Measurements from ENCODE around the gene RAD18.

RAD18 gene, protein sequence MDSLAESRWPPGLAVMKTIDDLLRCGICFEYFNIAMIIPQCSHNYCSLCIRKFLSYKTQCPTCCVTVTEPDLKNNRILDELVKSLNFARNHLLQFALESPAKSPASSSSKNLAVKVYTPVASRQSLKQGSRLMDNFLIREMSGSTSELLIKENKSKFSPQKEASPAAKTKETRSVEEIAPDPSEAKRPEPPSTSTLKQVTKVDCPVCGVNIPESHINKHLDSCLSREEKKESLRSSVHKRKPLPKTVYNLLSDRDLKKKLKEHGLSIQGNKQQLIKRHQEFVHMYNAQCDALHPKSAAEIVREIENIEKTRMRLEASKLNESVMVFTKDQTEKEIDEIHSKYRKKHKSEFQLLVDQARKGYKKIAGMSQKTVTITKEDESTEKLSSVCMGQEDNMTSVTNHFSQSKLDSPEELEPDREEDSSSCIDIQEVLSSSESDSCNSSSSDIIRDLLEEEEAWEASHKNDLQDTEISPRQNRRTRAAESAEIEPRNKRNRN

DNA sequence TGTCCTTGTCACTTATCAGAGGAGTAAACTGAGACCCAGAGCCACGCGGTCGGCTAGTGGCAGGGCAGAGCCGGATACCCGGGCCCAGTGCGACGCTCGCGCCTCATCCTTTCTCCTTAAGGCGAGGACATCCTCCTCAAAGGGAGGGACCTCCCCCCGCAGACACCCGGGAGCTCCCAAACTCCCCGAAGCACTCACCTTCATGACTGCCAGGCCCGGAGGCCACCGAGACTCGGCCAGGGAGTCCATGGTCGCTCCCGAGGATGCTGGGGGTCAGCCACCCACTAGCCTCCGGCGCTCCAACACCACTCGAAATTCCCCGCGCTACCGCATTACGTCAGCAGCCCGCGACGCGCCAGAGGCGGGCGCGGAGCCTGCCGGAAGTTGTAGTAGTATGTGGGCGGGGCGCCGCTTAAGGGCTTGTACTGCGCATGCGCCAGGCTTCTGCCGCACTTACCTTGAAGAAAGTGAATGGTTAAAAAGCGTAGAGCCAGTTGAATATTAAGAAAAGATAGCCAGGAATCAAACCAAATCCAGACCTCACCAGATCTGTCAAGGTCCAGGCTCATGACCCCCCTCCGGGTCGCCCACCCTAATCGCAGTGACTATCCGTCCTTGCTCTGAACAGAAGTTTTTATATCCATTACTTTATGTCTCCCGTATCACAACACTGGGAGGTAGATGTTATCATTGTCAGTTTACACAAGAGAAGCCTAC is at the start of gene RAD18:
Gene RAD18 (minus strand): TSS at position 336 of the 717 bp plus-strand sequence. CDS start 87 bp downstream, at position 249.
- peak; percentile 62 for DNase-seq

DNA sequence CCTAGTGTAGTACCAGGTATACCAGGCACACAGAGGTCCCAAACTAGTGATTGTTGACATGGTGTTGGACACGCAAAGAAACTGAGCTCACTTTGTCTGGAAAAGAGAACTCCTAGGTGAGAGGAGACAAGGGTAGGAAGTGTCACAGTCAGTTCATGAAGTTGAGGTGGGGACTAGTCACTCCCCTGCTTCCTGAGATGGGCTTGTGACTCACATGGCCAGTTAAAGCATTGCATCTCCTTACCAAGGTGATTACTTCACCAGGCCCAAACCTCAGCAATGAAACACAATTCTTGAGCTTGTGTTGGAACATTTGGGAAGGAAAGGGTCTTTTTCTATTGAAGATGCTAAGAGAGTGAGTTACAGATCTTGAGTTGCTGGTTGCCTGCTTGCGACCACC is 49.2 kb upstream of the RAD18 start:
- no peak for DNase-seq

DNA sequence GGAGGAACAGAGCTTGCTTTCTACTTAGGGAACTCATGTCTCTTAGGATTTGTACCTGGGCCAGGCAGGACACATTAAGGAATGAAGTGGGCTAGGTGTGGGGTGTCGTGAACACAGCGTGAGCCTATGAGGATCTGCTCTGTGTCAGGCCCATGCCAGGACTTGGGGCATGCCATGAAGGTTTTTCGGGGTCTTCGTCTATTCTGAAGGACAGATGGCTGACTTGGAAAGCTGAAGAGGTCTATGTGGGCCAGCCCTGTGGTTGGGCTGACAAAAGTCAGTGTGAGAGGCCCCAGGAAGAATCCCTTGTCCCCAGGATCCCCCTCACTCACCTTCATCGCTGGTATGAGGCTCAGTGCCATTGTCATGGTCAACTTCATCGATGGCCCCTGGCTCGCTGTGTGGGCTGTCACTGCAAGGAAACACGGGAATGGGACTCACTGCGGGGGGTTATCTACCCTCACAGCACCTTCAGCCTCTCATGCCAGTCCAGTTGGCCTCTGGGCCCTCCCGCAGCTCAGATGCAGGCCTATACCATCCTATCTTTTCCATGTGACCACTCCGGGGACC is 46.8 kb upstream of the RAD18 start:
- no peak for DNase-seq

DNA sequence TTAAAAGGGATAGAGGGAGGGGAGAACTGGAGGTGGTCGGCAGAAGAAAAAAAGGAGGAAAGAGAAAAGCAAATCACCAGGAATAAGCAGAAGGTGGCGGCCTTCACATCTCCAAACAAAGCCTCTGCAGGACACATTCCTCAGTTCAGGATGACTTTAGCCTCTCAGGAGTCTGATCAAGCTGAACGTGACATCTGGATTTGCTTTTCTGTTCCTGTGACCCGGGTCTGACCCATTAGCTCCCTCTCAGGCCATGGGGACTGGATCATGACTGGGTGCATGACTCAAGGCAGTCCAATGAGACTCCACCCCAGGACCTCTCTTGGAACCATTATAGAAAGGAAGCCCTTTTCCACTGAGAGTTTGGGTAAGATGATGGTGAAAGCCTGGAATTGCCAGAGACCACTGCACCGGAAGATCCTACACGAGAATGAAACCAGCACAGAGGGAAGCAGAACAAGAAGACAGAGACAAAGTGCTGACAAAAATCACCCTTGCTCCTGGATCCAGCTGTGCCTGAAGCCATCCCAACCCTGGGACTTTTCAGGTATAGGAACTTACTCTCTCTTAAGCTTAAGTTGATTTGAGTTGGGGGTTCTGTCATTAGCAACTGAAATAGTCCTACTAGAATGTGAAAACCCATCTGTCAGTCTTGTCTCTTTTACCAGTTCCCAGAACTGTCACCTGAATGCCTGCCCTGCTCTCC is 45.4 kb upstream of the RAD18 start:
- no peak for DNase-seq

DNA sequence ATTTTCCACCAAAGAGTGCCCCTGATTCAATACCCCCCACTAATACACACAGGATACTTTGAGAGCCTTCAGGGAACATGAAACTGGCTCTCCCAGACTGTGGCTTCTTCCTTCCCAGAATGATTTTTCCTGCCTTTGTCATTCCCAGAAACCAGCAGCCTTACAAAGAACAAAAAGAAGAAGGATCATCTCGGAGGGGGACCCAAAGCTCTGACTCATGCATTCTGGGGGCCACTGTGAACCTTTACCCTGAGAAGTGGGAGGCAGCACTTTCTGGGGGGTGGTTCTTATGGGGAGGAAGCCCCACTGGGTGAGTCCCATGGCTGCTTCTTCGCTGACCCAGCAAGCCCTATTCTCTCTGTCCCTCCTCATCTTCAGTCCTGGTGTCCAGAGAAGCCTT is 44.7 kb upstream of the RAD18 start:
- no peak for DNase-seq

DNA sequence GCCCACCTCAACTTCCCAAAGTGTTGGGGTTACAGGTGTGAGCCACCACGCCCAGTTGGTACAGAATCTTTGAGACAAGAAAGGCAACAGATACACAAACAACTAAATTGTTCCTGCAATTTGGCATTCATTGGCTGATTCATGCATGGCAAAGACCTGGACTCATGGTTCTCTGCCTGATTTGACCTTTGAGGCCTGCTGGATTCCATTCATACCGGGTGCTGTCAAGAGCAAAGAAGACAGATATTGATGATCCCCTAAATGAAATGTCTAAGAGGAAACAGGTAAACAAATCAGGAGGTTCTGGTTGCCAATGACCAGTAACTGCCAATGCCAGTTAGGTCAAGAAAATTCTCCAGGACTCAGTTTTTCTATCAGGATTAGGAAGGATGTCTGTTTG is 43.9 kb upstream of the RAD18 start:
- DNase-seq, result no peak

DNA sequence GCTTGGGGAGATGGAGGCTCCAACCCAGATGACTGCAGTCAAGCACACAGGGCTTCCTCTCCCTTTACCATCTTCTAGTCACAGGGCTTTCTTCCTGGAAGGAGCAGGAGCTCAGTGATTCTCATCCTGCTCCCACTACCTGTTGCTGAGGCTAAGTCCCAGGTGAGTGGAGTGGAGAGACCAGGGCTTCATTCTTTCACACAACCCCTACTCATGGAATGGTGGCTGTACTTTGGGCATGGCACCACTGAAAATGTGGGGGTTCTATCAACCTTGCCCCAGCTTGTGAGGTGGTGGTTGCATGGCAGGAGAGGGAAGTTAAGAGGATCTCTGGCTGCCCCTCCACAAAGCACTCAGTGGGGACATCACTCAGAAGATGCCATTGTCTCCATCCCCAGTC is 36.8 kb upstream of the RAD18 start:
- no peak for DNase-seq

DNA sequence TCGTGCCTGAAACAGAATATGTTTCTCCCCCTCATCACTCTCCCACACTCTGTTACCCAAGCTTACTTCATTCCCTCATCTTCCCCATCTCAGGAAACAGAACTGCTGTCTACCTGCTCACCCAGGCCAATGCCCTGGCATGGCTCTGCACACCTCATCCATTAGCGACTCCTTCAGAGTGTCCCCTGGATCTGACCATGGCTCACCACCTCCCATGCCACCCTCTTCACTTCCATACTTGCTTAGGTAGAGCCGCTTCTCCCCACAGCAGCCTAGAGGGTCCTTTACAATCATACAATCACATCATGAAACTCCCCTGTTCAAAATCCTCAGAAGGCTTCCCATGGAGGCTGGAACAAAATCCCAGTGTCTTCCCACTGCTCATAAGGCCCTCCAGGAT is 33.9 kb upstream of the RAD18 start:
- no peak for DNase-seq

DNA sequence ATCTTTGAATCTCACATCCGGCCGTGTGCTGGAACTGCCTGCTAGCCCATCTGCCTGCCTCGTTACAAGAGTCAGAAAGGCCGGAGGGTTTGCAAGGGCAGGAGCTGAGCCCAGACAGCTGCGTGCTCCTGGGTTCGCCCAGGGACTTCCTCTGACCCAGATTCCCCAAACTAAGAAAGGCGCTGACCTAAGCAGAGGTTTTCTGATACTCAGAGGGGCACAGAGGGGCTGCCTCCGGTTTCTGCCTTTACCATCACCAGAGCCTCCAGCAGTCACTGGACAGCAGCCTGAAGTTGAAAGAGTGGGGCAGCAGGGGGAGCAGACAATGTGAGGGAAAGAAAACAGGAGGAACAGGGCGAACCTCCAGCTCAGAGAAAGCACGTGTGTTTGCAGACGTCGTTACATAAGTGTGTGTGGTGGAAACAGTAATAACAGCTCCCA is 33.4 kb upstream of the RAD18 start:
- DNase-seq, result no peak

DNA sequence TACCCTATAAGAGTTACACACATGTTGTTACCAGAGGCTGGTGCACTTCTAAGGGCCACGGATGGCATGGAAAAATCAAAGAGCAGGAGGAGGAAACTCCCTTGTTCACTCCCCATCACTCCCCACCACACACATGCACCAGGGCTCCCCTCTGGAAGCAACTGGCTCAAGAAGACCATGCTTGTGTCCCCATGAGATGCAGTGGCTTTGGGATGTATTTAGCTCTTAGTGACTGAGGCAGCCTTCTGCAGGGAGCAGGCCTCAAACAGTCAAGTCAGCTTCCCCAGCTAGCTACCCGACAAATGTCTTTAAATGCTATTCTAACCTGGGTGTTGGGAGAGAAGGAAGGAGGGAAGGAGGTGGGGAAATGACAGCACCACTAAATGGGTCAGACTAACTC is 32.9 kb upstream of the RAD18 start:
- DNase-seq, result no peak

DNA sequence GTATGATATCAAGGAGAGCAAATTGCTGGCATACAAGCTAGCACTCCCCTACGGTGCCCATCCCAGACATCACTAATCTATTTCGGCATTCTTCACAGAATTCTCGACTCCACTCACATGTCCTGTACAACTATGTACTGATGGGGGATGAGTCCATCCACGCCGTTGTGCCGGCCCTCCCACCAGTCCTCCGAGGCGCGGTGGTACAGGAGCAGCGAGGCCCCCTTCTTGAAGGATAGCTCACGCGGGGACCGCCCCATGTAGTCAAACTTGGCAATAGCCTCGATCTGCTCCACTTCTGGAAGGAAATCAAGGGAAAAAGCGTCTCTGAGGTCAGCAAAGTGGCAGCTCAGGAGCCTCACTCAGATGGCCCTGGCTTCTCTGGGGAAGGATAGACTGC is 31.0 kb upstream of the RAD18 start:
- DNase-seq, result no peak

DNA sequence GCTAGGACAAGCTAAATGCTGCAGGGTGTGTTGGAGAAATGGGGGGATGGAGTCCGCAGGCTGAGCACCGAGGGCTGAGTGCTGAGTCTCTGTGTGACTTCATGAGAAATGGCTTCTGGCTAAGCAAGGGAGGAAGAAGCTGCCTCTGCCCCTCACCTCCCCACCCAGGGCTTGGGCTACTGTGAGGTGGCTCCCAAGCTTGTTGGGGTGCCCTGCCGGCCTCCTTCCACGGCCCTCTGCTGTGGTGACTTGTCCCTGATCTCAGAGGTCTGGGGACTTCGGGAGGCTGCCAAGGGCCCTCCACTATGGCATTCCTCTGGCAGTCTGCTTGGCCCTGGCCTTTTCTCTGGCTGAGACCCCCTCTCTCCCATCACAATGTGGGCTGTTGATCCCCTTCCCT is 30.1 kb upstream of the RAD18 start:
- DNase-seq, result no peak

DNA sequence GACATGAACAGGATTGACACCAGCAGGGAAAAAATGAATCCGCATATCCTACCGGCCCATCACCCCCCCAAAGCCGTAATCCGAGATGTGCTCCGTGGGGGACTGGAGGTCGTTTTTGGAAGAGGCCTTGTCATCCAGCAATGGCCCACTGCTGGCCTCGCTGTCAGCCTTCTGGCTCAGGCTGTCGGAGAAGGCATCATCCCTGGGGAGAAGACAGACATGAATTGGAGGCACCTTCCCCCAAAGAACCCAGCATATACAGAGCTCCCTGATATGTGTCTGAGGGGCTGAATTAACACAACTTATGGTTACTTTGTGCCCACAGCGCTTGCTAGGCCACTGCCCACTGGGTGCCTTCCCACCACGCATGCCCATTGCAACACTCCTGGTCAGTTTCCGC is 29.6 kb upstream of the RAD18 start:
- no peak for DNase-seq

DNA sequence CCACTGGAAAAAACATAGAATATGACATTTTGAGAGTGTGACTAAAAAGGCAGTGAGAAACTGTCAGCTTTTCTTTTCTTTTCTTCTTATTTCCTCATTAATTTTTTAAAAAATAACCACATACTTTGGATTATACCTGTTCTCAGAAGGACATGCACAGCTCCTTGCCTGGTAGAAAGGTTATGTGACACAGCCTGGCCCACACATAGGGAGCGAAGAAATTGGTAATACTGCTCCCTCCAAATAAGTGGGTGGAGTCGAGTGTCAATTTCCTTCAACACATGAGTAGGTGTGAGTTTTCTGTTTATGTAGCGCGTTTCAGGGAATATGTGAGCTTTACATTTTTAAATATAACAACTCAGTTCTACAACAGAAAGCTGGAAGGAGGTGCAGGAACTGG is 28.9 kb upstream of the RAD18 start:
- no peak for DNase-seq

DNA sequence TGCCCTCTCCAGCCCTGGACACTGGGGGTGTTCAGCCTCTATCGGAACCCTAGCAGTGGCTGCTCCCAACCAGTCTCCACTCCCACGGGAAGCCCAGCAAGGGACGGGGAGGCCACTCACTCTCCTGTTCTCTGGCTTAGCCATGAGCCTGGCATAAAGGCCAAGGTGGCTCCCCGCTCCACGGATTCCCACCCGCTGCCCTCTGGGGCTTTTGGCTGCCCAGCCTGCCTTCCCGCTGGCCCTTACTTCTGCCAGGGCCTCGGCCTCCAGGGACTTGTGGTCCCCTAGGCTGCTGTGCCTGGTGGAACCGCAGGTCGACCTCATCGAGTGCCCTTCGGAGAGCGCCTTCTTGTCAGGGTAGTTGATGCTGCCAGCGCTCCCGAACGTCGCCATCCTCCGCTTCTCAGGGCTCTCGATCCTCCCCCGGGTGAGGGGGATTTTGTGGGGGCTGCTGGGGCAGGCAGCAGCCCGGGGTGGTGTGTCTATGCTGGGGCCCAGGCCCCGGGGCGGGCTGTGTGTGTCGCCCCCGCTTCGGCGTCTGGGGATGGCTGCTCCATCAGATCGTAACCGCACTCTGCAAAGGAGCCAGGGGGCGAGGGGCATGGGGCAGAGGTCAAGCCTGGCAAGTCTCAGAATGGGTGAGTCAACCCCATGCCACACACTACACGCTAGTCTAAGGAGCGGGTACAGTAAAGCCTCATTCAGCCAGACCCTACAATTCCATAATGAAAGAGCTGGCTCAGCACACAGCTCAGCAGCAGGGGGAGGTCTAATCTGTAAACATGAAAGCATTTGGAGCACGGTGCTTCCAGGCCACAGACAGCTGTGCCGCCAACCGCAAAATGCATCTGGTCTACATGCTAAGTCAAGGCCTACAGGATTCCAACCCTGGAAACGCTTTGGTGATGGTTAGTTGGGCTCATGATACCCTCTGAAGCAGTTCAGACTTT is 27.3 kb upstream of the RAD18 start:
- no peak for DNase-seq

DNA sequence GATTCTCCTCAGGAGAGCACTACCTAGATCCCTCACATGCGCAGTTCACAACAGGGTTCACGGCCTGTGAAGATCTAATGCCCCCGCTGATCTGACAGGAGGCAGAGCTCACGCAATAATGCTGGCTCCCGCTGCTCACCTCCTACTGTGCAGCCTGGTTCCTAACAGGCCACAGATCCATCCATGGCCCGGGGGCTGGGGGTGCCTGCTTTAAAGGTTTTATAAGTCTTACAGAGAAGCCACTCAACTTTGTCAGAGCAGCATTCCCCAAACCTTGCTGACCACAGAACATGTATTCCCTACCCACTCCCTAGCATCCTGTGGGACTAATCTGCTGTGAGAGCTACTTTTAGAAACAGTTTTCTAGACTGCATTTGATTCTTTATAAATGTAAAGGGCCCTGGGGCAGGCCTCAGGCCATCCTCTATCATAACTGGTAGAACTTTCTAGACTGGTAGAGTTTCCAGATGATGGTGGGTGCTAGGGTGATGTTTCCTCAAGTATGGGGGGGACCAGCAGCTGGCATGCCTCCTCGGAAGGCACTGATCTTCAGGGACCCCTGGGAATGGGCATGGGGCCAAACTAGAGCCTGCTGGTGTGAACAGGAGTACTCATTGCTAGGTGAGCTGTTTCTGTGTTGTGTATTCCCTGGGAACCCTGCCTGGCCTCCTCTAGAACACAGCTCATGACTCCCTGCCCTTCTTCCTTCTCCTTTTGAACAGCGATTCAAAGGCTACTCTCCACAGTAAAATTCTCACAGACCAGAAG is 25.7 kb upstream of the RAD18 start:
- DNase-seq, result no peak

DNA sequence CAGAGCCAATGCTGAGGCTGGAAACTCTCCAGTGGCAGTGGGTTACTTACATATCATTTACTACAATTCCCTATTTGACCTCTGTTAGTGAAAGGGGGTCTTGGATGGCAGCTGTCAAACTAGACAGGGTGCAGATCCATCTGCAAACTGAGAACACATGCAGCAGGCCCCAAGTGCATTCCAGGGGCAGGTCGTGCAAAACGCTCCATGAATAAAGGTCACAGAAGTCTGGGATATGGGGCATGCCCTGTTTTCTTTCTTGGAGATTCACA is 25.0 kb upstream of the RAD18 start:
- DNase-seq, result no peak

DNA sequence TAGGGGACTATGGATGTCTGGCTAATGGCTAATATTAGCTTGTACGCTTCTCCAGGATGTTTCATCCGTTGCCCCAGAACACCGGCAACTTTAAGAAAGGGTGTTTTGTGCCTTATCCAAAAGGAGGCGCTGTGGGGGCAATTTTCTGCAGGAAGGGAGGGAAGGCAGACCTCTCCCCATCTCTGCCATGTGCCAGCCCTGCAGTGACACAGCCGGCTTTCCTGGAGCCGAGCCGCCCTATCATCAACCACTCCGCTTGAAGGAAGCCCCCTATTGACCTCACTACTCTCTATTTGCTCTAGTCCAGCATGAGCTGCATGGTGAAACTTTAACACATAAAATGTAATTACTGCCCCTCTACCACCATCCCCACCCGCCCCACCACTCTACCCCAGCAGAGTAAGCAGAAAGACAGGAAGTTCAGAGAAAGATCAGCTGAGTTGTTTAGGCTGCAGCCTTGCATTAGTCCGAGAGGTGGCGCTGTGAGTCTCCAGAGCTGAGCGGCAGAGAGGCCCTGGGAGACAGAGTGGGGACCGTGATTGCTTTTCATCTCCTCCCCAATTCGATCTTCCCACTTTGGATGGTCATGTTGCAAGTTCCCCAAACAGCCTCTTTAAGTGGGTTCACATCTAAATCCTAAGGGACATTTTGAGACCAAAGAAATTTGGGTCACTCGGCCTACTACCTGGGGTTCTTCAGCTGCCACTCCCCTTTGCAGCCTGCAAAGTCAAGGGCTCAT is 24.5 kb upstream of the RAD18 start:
- peak; percentile 5 for DNase-seq

DNA sequence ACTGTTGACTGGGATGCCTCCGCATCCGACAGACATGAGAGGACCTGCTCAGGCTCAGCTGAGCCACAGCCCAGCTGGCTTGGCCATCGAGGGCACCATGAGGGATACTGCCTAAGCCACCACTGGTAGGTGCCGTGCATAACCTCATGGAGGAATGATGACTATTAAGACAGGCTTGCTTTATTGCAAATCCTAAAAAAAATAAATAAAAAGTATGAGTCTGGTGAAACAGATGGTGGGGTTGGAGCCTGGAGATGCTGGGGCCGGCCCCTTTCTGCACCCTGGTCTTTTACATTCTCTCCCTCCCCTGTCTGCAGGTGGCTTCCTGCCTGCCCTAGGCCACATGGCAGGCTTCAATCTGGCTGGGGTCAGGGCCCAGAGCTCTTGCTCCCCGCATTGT is 24.0 kb upstream of the RAD18 start:
- no peak for DNase-seq

DNA sequence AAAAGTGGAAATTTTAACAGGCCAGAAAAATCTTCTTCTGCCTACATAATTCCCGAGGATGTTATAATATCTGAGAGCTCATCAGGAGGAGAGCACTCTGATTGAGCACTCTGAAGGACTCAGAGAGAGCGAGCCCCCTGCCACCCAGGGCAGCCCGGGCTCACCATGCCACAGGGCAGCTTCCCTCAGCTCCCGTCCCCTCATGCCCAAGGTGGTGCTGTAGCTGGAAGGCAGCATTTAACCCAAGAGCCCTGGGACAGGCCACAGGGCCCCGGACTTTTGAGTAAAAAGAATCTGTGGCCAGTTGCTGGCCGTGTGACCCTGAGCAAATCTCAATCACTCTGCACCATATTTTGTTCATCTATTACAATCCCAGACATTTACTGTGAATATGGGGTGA is 23.5 kb upstream of the RAD18 start:
- no peak for DNase-seq

DNA sequence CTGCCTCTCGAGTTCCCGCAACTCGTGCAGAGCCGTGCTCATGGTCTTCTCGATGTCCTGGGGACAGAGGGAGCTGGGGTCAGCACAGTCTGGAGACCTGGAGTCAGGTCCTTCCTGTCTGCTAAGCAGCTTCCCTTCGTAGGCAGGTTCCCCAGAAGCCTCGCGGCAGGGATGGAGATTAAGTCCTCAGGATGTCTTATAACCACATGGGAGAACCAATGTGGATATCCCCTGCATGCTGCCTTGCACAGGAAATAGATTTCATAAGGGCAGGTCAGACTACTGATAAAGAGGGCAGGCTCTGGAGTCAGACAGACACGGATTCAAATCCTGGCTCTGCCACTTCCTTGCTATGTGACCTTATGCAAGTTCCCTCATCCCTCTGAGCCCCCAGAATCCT is 22.6 kb upstream of the RAD18 start:
- no peak for DNase-seq
